ENCODE results near the gene PDZD11.

GRCh38 chrX:70254909-70255308 is 34.8 kb downstream of the PDZD11 start:
- TF ChIP-seq CTCF (IDR thresholded peaks at IDR 0.05) = no peak
- TF ChIP-seq EP300 (IDR thresholded peaks at IDR 0.05) = no peak
- TF ChIP-seq POLR2A (IDR thresholded peaks at IDR 0.05) = no peak
- TF ChIP-seq POLR2AphosphoS5 (IDR thresholded peaks at IDR 0.05) = no peak
